ENCODE results near the gene SIM2.

- TF ChIP-seq CTCF (IDR thresholded peaks at IDR 0.05) (no peak), EZH2 (IDR thresholded peaks at IDR 0.05; ENCODE audit: borderline replicate concordance, insufficient read depth, low read depth, low read length, poor library complexity, severe bottlenecking) (no peak)
These were observed 432 bp upstream of the SIM2 start for GRCh38 chr21:36698385-36698980.

Data from B cell (primary cell).